Left lung (tissue), 10 donors: ENCODE measurements around the gene ITM2B. TPM values are rescaled to one million over a fixed set of nuclear protein-coding genes. Genes with fewer than 3 reads are reported as not detected.
A peak's percentile ranks its signal among the peaks of the same experiment; 100 is the strongest.

ENCODE experiments used
- ATAC-seq: fragments of 200-7000 bp; cut with Tn5 transposase; one replicate; pipeline ENCODE4 v1.9.1; 2020; ENCODE audit warnings: moderate library complexity
- DNase-seq, 4 donors: peaks; one replicate each; pipeline ENCODE4 v3.0.0-alpha.2; 2013 to 2020
- H3K27ac ChIP-seq, 2 donors: fragments of 200-600 bp; sonication (generic) in 1 of 2; one replicate each; pipeline versions ENCODE4 v1.5.0 to v1.8.0; 2020 to 2021
- H3K27me3 ChIP-seq, 2 donors: fragments of 200-600 bp; sonication (generic) in 1 of 2; one replicate each; pipeline versions ENCODE4 v1.5.0 to v1.8.0; 2020 to 2021
- H3K36me3 ChIP-seq, 2 donors: fragments of 200-600 bp; sonication (generic) in 1 of 2; one replicate each; pipeline versions ENCODE4 v1.5.0 to v1.8.0; 2020 to 2021
- H3K4me1 ChIP-seq, 2 donors: fragments of 200-600 bp; one replicate each; pipeline ENCODE4 v1.8.0; 2021
- H3K4me3 ChIP-seq, 2 donors: fragments of 200-600 bp; sonication (generic) in 1 of 2; one replicate each; pipeline versions ENCODE4 v1.5.0 to v1.8.0; 2020 to 2021; ENCODE audit warnings: mild to moderate bottlenecking in 1 of 2
- H3K9me3 ChIP-seq, 2 donors: fragments of 200-600 bp; sonication (generic) in 1 of 2; one replicate each; pipeline versions ENCODE4 v1.5.0 to v1.8.0; 2020 to 2021
- CTCF ChIP-seq, 2 donors: fragments of 200-600 bp; sonication (generic) in 1 of 2; IDR thresholded peaks; one replicate each; pipeline versions ENCODE4 v1.5.0 to v1.8.0; 2021; ENCODE audit warnings: antibody characterized with exemption in 2 of 2
- intact Hi-C, 2 donors: fragments of 100-400 bp; cut with DNase I; formaldehyde crosslinking; loops; one replicate each; pipeline versions ENCODE4 v1.11.2 to v1.14.2; 2022
- polyA plus RNA-seq, 6 donors: library from polyadenylated mRNA; unstranded; fragments of 120-200 nt; gene quantifications; one replicate each; pipeline ENCODE4 v1.2.1, GENCODE V29; 2013; ENCODE audit not compliant: insufficient read length in 6 of 6
- total RNA-seq, 2 donors: library from RNA; stranded (reverse); fragmentation: NEBNext Ultra II Directional; extraction: Animal tissue kit (Norgen Biotek cat#: 25700); gene quantifications; one replicate each; pipeline ENCODE4 v1.2.1, GENCODE V29; 2021
- donor health status: DM: no; HTN: yes; CAD: no.
- donor health status: DM: no; HTN: no; CAD: no.

The ITM2B gene
- total and polyA plus RNA-seq, 8 donors, result 530 to 683 (median 621) TPM

DNA sequence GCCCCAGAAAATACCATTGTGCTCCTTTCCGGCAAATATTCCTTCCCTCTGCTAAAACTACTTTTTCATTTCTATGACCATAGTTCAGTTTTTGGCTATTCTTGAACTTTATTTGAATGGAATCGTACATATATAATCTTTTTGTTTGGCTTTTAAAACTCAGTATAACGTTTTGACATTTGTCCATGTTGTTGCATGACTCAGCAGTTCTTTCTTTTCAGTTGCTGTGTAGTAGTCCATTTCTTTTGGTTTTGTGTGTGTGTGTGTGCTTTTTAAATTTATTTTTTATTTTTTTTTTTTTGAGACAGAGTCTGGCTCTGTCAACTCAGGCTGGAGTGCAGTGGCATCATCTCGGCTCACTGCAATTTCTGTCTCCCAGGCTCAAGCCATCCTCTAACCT, 35.0 kb downstream of the ITM2B start:
- Histone ChIP-seq H3K36me3 (peaks cover 0 to 37% of the 10 kb centered on the region in 2 donors), H3K9me3 (no peaks in the 10 kb centered on the region), H3K27me3 (no peaks in the 10 kb centered on the region), H3K4me3 (no peak overlapping the region), H3K27ac (peak overlapping the region in 1 of 2 donors; percentile 2), H3K4me1 (peaks cover 0 to under 1% of the 10 kb centered on the region in 2 donors)
- ATAC-seq (no peak), DNase-seq (no peak)
- TF ChIP-seq CTCF (IDR thresholded peaks at IDR 0.05), result no peak
- intact Hi-C loops, result no loop called here

DNA sequence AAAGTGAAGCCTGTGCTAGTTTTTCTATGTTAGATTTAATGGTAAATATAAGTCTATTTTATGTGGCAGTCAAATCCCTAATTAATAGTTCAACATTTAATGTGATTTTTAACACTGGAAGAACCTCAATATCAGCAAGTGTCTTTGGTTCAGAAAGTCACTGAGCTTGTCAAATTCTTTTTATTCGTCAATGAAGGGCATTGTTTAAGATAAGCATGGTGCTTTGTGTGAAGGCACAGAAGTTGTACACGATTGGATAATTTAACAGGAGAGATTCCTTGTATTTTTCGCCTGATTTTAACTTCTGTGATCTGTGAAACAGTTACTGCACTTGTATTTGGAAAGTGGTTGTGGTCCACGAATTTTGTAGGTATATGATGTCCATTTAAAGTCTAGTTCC, 40.3 kb downstream of the ITM2B start:
- Histone ChIP-seq H3K9me3 (no peaks in the 10 kb centered on the region), H3K36me3 (peaks cover 0 to 26% of the 10 kb centered on the region in 2 donors), H3K4me1 (no peaks in the 10 kb centered on the region), H3K27ac (no peak overlapping the region), H3K4me3 (no peak overlapping the region), H3K27me3 (no peaks in the 10 kb centered on the region)
- ATAC-seq (no peak), DNase-seq (no peak)
- TF ChIP-seq CTCF (IDR thresholded peaks at IDR 0.05), result no peak
- intact Hi-C loops, result no loop called here

GRCh38 chr13:48275507-48275906, 42.5 kb downstream of the ITM2B start:
- Histone ChIP-seq H3K27me3 (no peaks in the 10 kb centered on the region), H3K9me3 (no peaks in the 10 kb centered on the region), H3K36me3 (peaks cover 0 to 15% of the 10 kb centered on the region in 2 donors), H3K4me1 (no peaks in the 10 kb centered on the region), H3K4me3 (no peak overlapping the region), H3K27ac (no peak overlapping the region)
- intact Hi-C loops, result no loop called here
- TF ChIP-seq CTCF (IDR thresholded peaks at IDR 0.05), result no peak
- ATAC-seq, result no peak
- no peak for DNase-seq

DNA sequence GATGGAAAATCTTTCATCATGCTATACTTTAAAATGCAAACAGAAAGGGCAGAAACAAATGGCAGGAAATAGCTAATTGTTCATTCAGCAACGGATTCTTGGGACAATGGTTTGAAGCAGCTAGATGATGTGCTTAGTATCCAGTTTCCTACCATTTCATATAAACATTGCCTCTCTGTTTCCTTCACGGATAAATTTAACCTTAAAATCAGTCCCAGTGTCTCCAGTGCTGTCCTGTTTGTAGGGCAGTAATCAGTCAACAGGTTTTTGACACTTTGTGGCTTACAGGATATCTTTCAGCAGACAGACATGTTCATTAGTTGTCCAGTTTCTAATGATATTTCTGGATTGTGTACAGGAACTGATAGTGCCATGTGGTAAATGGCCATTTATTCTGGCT, 45.8 kb downstream of the ITM2B start:
- no peak for TF ChIP-seq CTCF (IDR thresholded peaks at IDR 0.05)
- Histone ChIP-seq H3K27ac (peak overlapping the region in 1 of 2 donors; percentile 45), H3K4me3 (no peak overlapping the region), H3K27me3 (no peaks in the 10 kb centered on the region), H3K4me1 (no peaks in the 10 kb centered on the region), H3K36me3 (peaks cover 0 to 5% of the 10 kb centered on the region in 2 donors), H3K9me3 (no peaks in the 10 kb centered on the region)
- ATAC-seq (no peak), DNase-seq (no peak)
- intact Hi-C loops, result no loop called here

DNA sequence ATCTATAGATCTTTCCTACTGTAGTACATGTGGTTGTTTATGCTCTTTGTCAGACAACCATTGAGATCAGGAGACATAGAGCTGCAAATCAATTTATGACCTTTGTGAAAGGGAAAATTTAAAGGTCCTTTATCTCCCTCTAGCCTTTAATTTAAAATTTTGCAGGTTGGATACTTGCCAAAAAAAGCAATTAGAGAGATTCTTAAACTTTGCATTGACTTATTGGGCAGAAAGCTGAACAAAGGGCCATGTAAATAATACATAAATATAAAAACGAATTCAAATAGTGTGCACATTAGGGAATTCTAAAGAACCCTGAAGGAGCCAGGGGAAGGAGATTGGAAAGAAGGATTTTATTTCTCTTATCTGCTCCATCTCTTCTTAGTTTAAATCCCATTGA, 48.5 kb downstream of the ITM2B start:
- Histone ChIP-seq H3K4me1 (no peaks in the 10 kb centered on the region), H3K4me3 (no peak overlapping the region), H3K9me3 (no peaks in the 10 kb centered on the region), H3K27ac (no peak overlapping the region), H3K27me3 (no peaks in the 10 kb centered on the region), H3K36me3 (no peaks in the 10 kb centered on the region)
- intact Hi-C loops, result no loop called here
- no peak for TF ChIP-seq CTCF (IDR thresholded peaks at IDR 0.05)
- ATAC-seq (no peak), DNase-seq (no peak)
